Ovary (tissue), 9 donors: ENCODE results near the gene SMIM38. TPM values are rescaled to one million over a fixed set of nuclear protein-coding genes. Genes with fewer than 3 reads are reported as not detected.
A peak's percentile ranks its signal among the peaks of the same experiment; 100 is the strongest.

Experiments used
- DNase-seq, 5 donors: peaks; one replicate each; pipeline ENCODE4 v3.0.0-alpha.2; 2019 to 2020
- H3K27ac ChIP-seq, 2 donors: fragments of 200-600 bp; one replicate each; pipeline versions ENCODE4 v1.5.1 to v1.8.0; 2019 to 2022
- H3K27me3 ChIP-seq: fragments of 200-600 bp; one replicate; pipeline ENCODE4 v1.8.0; 2022
- H3K36me3 ChIP-seq: fragments of 200-600 bp; sonication (generic); one replicate; pipeline ENCODE4 v1.5.1; 2019
- H3K4me1 ChIP-seq: one replicate; pipeline ENCODE4 v1.8.1; 2013; ENCODE audit warnings: mild to moderate bottlenecking, moderate library complexity; ENCODE audit not compliant: insufficient read depth
- H3K4me3 ChIP-seq: fragments of 200-600 bp; sonication (generic); one replicate; pipeline ENCODE4 v1.5.1; 2017
- H3K9me3 ChIP-seq, 2 donors: fragments of 200-600 bp in 1 of 2; sonication (generic) in 1 of 2; one replicate each; pipeline versions ENCODE4 v1.5.1 to v1.8.1; 2013 to 2019; ENCODE audit warnings: mild to moderate bottlenecking in 1 of 2, moderate library complexity in 1 of 2
- EP300 ChIP-seq: sonication (generic); formaldehyde crosslinking; IDR thresholded peaks from one replicate; pipeline ENCODE4 v1.6.1; 2017; ENCODE audit warnings: antibody characterized with exemption
- POLR2A ChIP-seq: fragments of 450-650 bp; IDR thresholded peaks from one replicate; pipeline ENCODE4 v1.6.1; 2017; ENCODE audit warnings: antibody characterized with exemption, mild to moderate bottlenecking, moderate library complexity
- WGBS, 3 donors: extraction: QIAGEN DNeasy Blood & Tissue Kit in 1 of 3; methylation state at CpG; one replicate each; pipeline versions ENCODE4 v1.1.5 to v1.1.7; 2013 to 2017; 5-methylcytosine and 5-hydroxymethylcytosine counted together
- intact Hi-C, 4 donors: fragments of 100-400 bp; cut with DNase I; formaldehyde crosslinking; loops; one replicate each; pipeline versions ENCODE4 v1.11.0 to v1.15.1; 2022 to 2023
- polyA plus RNA-seq, 2 donors: library from polyadenylated mRNA; stranded (reverse); fragments of 200-250 nt in 1 of 2; fragments of 350-450 nt in 1 of 2; fragmentation: Illumina TruSeq in 1 of 2; extraction: RNeasy Lipid Tissue Mini Kit (QIAGEN cat#74804) in 1 of 2; gene quantifications; one replicate each; pipeline ENCODE4 v1.2.3, GENCODE V29; 2013 to 2014
- total RNA-seq, 7 donors: library from RNA; depleted of rRNA in 2 of 7; stranded (reverse); fragments of >200 nt in 2 of 7; fragmentation: NEBNext Ultra II Directional in 3 of 7; extraction: Animal tissue kit (Norgen Biotek cat#: 25700) in 3 of 7; gene quantifications; one replicate each; pipeline versions ENCODE4 v1.1.0 to v1.2.4, GENCODE V29; 2016 to 2023
- TF ChIP-seq, protein P1 (sequence below), 3 donors: fragments of 450-650 bp in 2 of 3; fragments of 200-600 bp in 1 of 3; IDR thresholded peaks; one replicate each; pipeline versions ENCODE4 v1.5.1 to v1.8.0; 2016 to 2022; ENCODE audit warnings: antibody characterized with exemption in 3 of 3, mild to moderate bottlenecking in 1 of 3
- donor health status: DM: no; HTN: no; CAD: no; lungs with moderate emphysema.
- donor health status: DM: no; HTN: no; CAD: no.
- donor health status: Bipolar disorder and iron deficiency.
- donor health status: DM: yes; HTN: yes; CAD: no.
- donor health status: DM: no; HTN: no; CAD: no.
- donor health status: DM: yes; HTN: yes; CAD: no.

Gene SMIM38
- total and polyA plus RNA-seq, 9 donors = 0.43 to 6.3 (median 2.1) TPM

DNA sequence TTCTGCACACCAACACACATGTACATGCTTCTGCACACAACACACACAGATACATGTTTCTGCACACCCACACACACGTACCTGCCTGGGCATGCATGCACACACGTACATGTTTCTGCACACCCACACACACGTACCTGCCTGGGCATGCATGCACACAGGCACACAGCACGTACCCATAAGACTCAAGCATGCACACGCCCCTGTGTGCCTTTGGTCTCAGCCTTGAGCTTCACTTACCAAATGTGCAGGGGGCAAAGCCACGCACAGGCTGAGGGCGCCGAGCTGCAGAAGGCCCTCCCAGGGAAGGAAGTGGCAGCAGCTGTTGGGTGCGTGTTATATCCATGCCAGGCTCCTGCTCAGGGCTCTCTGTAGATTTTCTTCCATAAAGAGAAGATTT is 34.7 kb upstream of the SMIM38 start:
- intact Hi-C loops = no loop called here
- H3K36me3 ChIP-seq = no peaks in the 10 kb centered on the region
- H3K27ac ChIP-seq = no peak overlapping the region
- DNase-seq = no peak
- H3K9me3 ChIP-seq = no peaks in the 10 kb centered on the region
- no peak overlapping the region for H3K4me3 ChIP-seq
- H3K4me1 ChIP-seq = no peaks in the 10 kb centered on the region
- TF ChIP-seq POLR2A = no peak
- TF ChIP-seq EP300 = no peak
- TF ChIP-seq, protein P1, sequence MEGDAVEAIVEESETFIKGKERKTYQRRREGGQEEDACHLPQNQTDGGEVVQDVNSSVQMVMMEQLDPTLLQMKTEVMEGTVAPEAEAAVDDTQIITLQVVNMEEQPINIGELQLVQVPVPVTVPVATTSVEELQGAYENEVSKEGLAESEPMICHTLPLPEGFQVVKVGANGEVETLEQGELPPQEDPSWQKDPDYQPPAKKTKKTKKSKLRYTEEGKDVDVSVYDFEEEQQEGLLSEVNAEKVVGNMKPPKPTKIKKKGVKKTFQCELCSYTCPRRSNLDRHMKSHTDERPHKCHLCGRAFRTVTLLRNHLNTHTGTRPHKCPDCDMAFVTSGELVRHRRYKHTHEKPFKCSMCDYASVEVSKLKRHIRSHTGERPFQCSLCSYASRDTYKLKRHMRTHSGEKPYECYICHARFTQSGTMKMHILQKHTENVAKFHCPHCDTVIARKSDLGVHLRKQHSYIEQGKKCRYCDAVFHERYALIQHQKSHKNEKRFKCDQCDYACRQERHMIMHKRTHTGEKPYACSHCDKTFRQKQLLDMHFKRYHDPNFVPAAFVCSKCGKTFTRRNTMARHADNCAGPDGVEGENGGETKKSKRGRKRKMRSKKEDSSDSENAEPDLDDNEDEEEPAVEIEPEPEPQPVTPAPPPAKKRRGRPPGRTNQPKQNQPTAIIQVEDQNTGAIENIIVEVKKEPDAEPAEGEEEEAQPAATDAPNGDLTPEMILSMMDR (IDR thresholded peaks at IDR 0.05) = no peak
- 86 to 91% (median 90%) methylated on average over 9 of the region's 9 CpGs for WGBS, 3 donors
- no peaks in the 10 kb centered on the region for H3K27me3 ChIP-seq

DNA sequence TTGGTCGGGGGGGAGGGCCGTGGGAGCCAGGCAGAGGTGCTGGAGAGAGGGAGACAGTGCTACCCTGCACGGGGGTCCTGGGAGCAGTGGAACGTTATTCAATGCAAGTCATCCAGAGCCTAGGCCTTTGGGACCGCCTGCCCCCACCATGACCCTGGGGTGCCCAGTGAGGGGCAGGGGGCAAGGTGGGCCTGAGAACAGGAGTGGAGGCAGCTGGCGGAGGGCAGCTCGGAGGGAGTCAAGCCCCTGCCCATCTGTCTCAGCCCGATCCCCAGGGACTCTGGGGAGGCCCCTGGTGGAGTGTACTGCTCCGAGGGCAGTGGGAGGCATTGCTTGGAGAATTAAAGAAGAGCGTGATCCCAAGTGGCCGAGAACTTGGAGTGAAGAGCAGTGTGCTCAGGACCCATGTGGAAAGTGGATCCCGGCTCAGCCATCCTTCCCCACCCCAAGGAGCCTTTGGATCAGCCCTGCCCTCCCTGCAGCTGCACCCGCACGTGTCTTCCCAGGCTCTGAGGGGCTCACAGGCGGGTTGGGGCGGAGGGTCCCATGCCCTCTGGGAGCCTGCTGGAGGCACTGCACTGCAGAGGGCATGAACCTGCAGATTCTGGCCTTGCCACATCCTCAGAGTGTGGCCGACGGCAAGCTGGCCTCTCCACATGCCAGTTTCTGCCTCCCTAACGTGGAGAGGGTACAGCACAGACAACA is 34.0 kb upstream of the SMIM38 start:
- Histone ChIP-seq H3K9me3 (no peaks in the 10 kb centered on the region), H3K27ac (no peak overlapping the region), H3K36me3 (no peaks in the 10 kb centered on the region), H3K4me3 (no peak overlapping the region), H3K27me3 (no peaks in the 10 kb centered on the region), H3K4me1 (no peaks in the 10 kb centered on the region)
- WGBS, 3 donors = 78 to 87% (median 84%) methylated on average over 19 of the region's 19 CpGs
- intact Hi-C loops = no loop called here
- peak in 2 of 5 donors; percentile 11 to 24 for DNase-seq
- TF ChIP-seq POLR2A (no peak), EP300 (no peak)
- TF ChIP-seq, protein P1 (IDR thresholded peaks at IDR 0.05) = no peak

DNA sequence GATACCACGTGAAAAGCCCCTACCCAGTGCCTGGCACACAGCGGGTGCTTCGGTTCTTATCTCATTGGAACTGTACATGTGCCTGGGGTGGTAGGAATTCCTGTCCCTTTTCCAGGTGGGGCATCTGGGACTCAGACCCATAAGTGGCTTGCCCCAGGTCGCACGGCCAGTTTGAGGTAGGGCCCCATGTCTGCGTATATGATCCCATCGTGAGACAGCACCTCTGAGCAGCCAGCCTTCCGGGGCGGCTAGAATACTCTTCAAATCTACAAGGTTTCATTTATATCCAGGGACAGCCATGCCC is 33.5 kb upstream of the SMIM38 start:
- no peaks in the 10 kb centered on the region for H3K36me3 ChIP-seq
- H3K27me3 ChIP-seq = no peaks in the 10 kb centered on the region
- intact Hi-C loops = no loop called here
- no peaks in the 10 kb centered on the region for H3K4me1 ChIP-seq
- no peak for DNase-seq
- no peak overlapping the region for H3K4me3 ChIP-seq
- WGBS, 3 donors = 87 to 93% (median 88%) methylated on average over 7 to 9 of the region's 9 CpGs
- H3K27ac ChIP-seq = no peak overlapping the region
- TF ChIP-seq POLR2A = no peak
- no peak for TF ChIP-seq EP300
- no peaks in the 10 kb centered on the region for H3K9me3 ChIP-seq

DNA sequence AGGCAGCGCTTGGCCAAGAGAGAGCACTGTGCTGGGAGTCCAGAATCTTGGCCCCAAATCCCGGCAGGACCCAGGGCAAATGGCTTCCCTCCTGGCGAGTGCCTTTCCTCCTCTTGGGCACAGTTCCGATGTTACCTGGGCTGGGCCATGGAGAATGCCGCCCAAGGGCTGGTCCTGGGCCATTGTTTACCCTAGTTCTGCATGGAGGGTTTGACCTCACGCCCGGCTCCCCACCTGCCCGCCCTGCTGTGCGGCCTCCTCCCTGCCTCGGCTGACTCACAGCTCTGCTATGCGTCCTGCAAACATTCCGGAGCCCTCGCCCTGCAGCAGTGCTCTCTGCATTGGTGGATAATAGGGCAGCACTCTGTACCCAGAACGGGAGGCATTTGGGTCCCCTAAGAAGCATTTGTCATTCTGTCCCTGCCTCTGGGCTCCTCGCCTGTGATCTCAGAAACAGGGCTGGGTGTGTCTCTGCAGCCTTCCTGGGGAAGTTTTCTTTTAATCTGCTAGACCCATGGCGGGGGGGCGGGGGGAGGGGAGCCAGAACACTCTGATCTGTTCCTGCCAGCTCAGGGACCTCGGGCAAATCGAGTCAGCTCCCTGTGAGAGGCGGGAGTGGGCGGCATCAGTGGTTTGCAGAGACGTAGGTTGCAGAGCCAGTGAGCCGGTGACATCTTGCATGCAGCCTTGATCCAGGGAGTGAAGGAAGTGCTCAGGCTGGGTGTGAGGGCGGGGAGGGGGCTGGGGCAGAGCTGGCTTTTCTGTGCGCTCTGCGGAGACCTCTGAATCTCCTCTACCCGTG is 32.9 kb upstream of the SMIM38 start:
- intact Hi-C loops = no loop called here
- no peaks in the 10 kb centered on the region for H3K36me3 ChIP-seq
- H3K27me3 ChIP-seq = no peaks in the 10 kb centered on the region
- no peak for TF ChIP-seq POLR2A
- TF ChIP-seq EP300 = no peak
- TF ChIP-seq, protein P1 (IDR thresholded peaks at IDR 0.05) = no peak
- H3K4me1 ChIP-seq = no peaks in the 10 kb centered on the region
- no peaks in the 10 kb centered on the region for H3K9me3 ChIP-seq
- WGBS, 3 donors = 11 to 16% (median 13%) methylated on average over 25 to 27 of the region's 27 CpGs
- H3K27ac ChIP-seq = no peak overlapping the region
- H3K4me3 ChIP-seq = no peak overlapping the region
- peak in 2 of 5 donors; percentile 46 to 59 for DNase-seq
